ENCODE measurements around the gene SYNGR2. TPM values are rescaled to one million over a fixed set of nuclear protein-coding genes. Genes with fewer than 3 reads are reported as not detected.

The SYNGR2 gene
- total RNA-seq, 4 donors from 2014 or later: 63.1 to 164 (median 124) TPM

DNA sequence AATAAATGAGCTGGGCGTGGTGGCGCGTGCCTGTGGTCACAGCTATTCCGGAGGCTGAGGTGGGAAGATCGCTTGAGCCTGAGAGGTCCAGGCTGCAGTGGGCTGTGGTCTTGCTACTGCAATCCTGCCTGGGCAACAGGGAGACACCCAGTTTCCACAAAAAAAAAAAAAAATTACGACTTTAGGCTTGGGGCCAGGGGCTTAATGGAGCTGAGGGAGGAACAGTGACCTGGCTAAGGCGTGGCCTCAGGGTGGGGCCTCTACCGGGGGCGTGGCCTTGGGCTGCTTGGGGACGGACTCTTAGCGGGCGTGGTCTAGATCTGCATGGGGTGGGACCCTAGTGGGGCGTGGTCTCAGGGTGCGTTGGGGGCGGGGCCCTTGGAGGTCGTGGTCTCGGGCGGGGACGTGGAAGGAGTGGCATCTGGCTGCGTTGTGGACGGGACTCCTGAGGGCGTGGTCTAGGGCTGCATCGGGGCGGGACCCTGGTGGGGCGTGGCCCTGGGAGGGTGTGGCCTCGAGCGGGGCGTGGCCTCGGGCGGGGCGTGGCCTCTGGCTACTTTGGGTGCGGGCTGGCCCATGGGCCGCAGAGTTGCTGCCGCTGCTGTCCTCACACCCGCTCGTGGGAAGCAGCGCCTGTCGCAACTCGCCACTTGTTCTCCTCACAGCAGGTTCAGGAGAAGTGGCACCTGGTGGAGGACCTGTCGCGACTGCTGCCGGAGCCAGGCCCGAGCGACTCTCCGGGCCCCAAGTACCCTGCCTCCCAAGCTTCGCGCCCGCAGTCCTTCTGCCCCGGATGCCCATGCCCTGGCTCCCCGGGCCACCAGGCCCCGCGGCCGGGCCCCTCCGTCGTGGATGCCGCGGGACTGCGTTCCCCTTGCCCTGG lies 28.0 kb upstream of the SYNGR2 start:
- Histone ChIP-seq H3K27me3 (no peaks in the 10 kb centered on the region), H3K4me3 (peak overlapping the region in 2 of 4 donors; percentile 9 to 15), H3K36me3 (no peaks in the 10 kb centered on the region), H3K4me1 (peaks cover 26 to 47% (median 43%) of the 10 kb centered on the region in 4 donors), H3K9me3 (no peaks in the 10 kb centered on the region), H3K27ac (replicated peaks in 1 of 4) (peak overlapping the region in 1 of 4 donors; percentile 45)
- TF ChIP-seq EP300 (IDR thresholded peaks at IDR 0.05) (no peak), POLR2AphosphoS5 (IDR thresholded peaks at IDR 0.05) (peak; percentile 35 to 36), POLR2A (IDR thresholded peaks at IDR 0.05; ENCODE audit: low read depth) (no peak)
- TF ChIP-seq, protein P1, sequence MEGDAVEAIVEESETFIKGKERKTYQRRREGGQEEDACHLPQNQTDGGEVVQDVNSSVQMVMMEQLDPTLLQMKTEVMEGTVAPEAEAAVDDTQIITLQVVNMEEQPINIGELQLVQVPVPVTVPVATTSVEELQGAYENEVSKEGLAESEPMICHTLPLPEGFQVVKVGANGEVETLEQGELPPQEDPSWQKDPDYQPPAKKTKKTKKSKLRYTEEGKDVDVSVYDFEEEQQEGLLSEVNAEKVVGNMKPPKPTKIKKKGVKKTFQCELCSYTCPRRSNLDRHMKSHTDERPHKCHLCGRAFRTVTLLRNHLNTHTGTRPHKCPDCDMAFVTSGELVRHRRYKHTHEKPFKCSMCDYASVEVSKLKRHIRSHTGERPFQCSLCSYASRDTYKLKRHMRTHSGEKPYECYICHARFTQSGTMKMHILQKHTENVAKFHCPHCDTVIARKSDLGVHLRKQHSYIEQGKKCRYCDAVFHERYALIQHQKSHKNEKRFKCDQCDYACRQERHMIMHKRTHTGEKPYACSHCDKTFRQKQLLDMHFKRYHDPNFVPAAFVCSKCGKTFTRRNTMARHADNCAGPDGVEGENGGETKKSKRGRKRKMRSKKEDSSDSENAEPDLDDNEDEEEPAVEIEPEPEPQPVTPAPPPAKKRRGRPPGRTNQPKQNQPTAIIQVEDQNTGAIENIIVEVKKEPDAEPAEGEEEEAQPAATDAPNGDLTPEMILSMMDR (IDR thresholded peaks at IDR 0.05): no peak
- peak; percentile 98 for DNase-seq (ENCODE audit: extremely low spot score)
- 62% methylated on average over 10 of the region's 58 CpGs for WGBS
- intact Hi-C loops (cut with DNase I): no loop called here

- no peak overlapping the region for H3K27ac ChIP-seq (replicated peaks in 1 of 4)
- no peak overlapping the region for H3K4me3 ChIP-seq
- 80% methylated on average over 18 of the region's 20 CpGs for WGBS
- peaks cover 34 to 57% (median 52%) of the 10 kb centered on the region in 4 donors for H3K4me1 ChIP-seq
- no peaks in the 10 kb centered on the region for H3K36me3 ChIP-seq
- no peaks in the 10 kb centered on the region for H3K9me3 ChIP-seq
- TF ChIP-seq POLR2AphosphoS5 (IDR thresholded peaks at IDR 0.05): no peak
- TF ChIP-seq, protein P1 (IDR thresholded peaks at IDR 0.05): no peak
- TF ChIP-seq EP300 (IDR thresholded peaks at IDR 0.05): no peak
- TF ChIP-seq POLR2A (IDR thresholded peaks at IDR 0.05; ENCODE audit: low read depth): no peak
- no peaks in the 10 kb centered on the region for H3K27me3 ChIP-seq
- intact Hi-C loops (cut with DNase I): no loop called here
- DNase-seq (ENCODE audit: extremely low spot score): no peak
Observed at GRCh38 chr17:78141437-78142118, 26.8 kb upstream of the SYNGR2 start.

DNA sequence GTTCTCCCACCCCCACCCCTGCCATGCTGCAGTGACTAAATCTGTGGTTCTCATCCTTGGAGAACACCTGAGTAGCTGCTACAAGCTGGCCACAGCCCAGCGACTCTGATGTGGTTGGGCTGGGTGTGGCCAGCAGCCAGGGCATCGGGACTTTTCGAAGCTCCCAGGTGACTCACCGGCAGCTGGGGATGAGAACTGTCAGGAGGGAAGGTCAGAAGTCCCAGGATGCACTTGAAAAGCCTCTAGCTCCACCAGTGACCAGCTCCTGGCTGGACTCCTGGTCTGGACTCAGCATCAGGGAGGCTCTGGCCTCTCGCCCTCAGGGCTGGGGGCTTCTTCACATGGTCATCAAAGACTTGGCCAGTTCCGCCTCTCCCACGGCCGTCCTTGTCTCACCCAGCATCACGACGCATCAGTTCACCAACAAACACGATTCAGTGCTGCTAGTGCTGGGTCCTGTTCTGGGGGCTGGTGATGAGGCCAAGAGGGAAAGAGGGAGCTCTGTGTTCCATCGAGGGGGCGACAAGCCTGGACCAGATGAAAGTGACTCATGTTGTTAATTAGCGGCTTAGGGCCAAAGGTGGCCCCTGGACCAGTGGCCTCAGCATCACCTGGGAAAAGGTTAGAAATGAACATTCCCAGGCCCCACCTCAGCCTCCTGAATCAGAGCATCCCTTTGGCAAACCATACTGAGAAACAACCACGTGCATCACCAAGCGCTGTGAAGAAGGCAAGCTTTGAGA lies 26.1 kb upstream of the SYNGR2 start:
- H3K27ac ChIP-seq (replicated peaks in 1 of 4): no peak overlapping the region
- H3K36me3 ChIP-seq: no peaks in the 10 kb centered on the region
- no peaks in the 10 kb centered on the region for H3K9me3 ChIP-seq
- H3K4me3 ChIP-seq: no peak overlapping the region
- no peak for DNase-seq (ENCODE audit: extremely low spot score)
- no peak for TF ChIP-seq POLR2AphosphoS5 (IDR thresholded peaks at IDR 0.05)
- TF ChIP-seq POLR2A (IDR thresholded peaks at IDR 0.05; ENCODE audit: low read depth): no peak
- TF ChIP-seq EP300 (IDR thresholded peaks at IDR 0.05): no peak
- TF ChIP-seq, protein P1 (IDR thresholded peaks at IDR 0.05): no peak
- intact Hi-C loops (cut with DNase I): no loop called here
- H3K27me3 ChIP-seq: no peaks in the 10 kb centered on the region
- WGBS: 93% methylated on average over 12 of the region's 16 CpGs
- peaks cover 34 to 57% (median 52%) of the 10 kb centered on the region in 4 donors for H3K4me1 ChIP-seq

DNA sequence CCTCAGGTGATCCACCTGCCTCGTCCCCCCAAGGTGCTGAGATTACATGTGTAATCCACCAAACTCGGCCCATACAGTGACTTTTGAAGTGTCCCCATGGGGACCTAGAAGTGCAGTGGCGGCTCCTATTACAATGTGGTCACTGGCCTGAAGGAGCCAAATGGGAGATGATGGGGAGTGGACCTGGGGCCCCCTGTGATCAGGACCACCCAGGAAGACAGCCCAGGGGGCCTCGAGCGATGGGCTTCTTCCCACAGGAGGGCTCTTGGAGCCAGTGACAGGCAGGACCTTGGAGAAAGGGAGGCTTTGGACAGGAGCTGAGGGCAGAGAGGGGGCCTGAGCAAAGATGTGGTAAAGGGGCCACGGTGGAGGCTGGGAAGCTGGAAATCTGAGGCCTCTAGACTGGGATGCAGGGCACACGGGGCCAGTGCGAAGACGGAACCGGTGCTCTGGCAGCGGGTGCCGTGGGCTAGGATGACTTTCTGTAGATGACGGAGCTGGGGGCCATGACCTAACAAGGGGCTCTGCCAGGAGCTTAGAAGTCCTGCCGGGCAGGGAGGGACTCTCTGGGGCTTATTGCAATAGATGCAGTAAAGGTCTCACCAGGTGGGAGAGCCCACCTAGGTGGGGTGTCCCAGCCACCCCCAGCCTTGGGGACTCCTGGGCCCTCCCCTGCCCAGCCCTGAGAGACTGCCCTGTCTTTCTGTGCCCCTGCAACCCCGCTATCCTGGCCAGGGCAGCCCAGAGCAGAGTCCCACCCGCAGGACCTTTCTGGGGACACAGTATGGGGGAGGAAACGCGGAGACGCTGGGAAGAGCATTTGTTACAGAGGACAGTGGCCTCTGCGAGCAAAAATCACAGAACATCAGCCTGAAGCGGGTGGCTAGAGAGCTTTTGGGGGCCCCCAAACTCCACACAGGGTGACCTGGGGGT lies 24.9 kb upstream of the SYNGR2 start:
- 90% methylated on average over 19 of the region's 21 CpGs for WGBS
- intact Hi-C loops (cut with DNase I): no loop called here
- Histone ChIP-seq H3K36me3 (no peaks in the 10 kb centered on the region), H3K27ac (replicated peaks in 1 of 4) (peak overlapping the region; percentile 28 to 70 (median 57)), H3K4me3 (no peak overlapping the region), H3K4me1 (peaks cover 34 to 57% (median 52%) of the 10 kb centered on the region in 4 donors), H3K9me3 (no peaks in the 10 kb centered on the region), H3K27me3 (no peaks in the 10 kb centered on the region)
- DNase-seq (ENCODE audit: extremely low spot score): no peak
- TF ChIP-seq POLR2A (IDR thresholded peaks at IDR 0.05; ENCODE audit: low read depth): no peak
- TF ChIP-seq EP300 (IDR thresholded peaks at IDR 0.05): no peak
